ENCODE measurements around the gene SCGB3A1.

- no peak for TF ChIP-seq CTCF (IDR thresholded peaks at IDR 0.05)
- TF ChIP-seq EP300 (IDR thresholded peaks at IDR 0.05) = no peak
Observed at GRCh38 chr5:180626661-180627385, 35.5 kb upstream of the SCGB3A1 start.

Measured in sigmoid colon (tissue), 4 donors.